Spleen (tissue), 11 donors: ENCODE results near the gene TNFRSF13B. TPM values are rescaled to one million over a fixed set of nuclear protein-coding genes. Genes with fewer than 3 reads are reported as not detected.
"Not testable (repeated sequence)": the region's sequence is repeated elsewhere in the genome, so short reads cannot be mapped to it uniquely, and the experiment has no call there.

Experiments
- DNase-seq: peaks from one replicate; pipeline ENCODE4 v3.0.0-alpha.2; 2020
- H3K27ac ChIP-seq, 8 donors: fragments of 200-600 bp; sonication (generic) in 7 of 8; 1 replicate in 4 of 8; 2 replicates in 4 of 8; pipeline versions ENCODE4 v1.5.0 to v1.8.0; 2016 to 2021; ENCODE audit warnings: inconsistent platforms in 4 of 8, mild to moderate bottlenecking in 4 of 8, moderate library complexity in 1 of 8
- H3K27me3 ChIP-seq, 7 donors: fragments of 200-600 bp; sonication (generic) in 6 of 7; replicated peaks in 1 of 7; 1 replicate in 4 of 7; 2 replicates in 3 of 7; pipeline versions ENCODE4 v1.5.0 to v1.8.0; 2016 to 2021; ENCODE audit warnings: inconsistent platforms in 3 of 7, mild to moderate bottlenecking in 1 of 7
- H3K36me3 ChIP-seq, 6 donors: fragments of 200-600 bp; sonication (generic) in 5 of 6; 1 replicate in 4 of 6; 2 replicates in 2 of 6; pipeline versions ENCODE4 v1.5.0 to v1.8.0; 2016 to 2021; ENCODE audit warnings: inconsistent platforms in 2 of 6
- H3K4me1 ChIP-seq, 6 donors: fragments of 200-600 bp; sonication (generic) in 5 of 6; 1 replicate in 3 of 6; 2 replicates in 3 of 6; pipeline versions ENCODE4 v1.5.0 to v1.8.0; 2016 to 2021; ENCODE audit warnings: inconsistent platforms in 3 of 6
- H3K4me3 ChIP-seq, 8 donors: fragments of 200-600 bp; sonication (generic) in 7 of 8; 1 replicate in 4 of 8; 2 replicates in 4 of 8; pipeline versions ENCODE4 v1.5.0 to v1.8.0; 2016 to 2021; ENCODE audit warnings: inconsistent platforms in 4 of 8, mild to moderate bottlenecking in 4 of 8, moderate library complexity in 2 of 8
- H3K9me3 ChIP-seq, 8 donors: fragments of 200-600 bp; sonication (generic) in 7 of 8; 1 replicate in 4 of 8; 2 replicates in 4 of 8; pipeline versions ENCODE4 v1.5.0 to v1.8.0; 2016 to 2021; ENCODE audit warnings: inconsistent platforms in 4 of 8
- CTCF ChIP-seq, 11 experiments: fragments of 200-600 bp in 7 of 11; fragments of 450-650 bp in 4 of 11; sonication (generic) in 4 of 11; IDR thresholded peaks in 8 of 11; conservative IDR thresholded peaks in 3 of 11; 1 replicate in 7 of 11; 2 replicates in 4 of 11; pipeline versions ENCODE4 v1.4.0 to v1.8.0; 2016 to 2021; ENCODE audit warnings: antibody characterized with exemption in 11 of 11, inconsistent platforms in 4 of 11, mild to moderate bottlenecking in 1 of 11
- POLR2A ChIP-seq, 3 donors: fragments of 450-650 bp; IDR thresholded peaks; one replicate each; pipeline ENCODE4 v1.5.1; 2017; ENCODE audit warnings: antibody characterized with exemption in 3 of 3, mild to moderate bottlenecking in 1 of 3
- POLR2AphosphoS5 ChIP-seq, 3 donors: sonication (generic); formaldehyde crosslinking; IDR thresholded peaks; one replicate each; pipeline ENCODE4 v1.5.1; 2017; ENCODE audit warnings: antibody characterized with exemption in 3 of 3
- WGBS, 5 donors: extraction: QIAGEN DNeasy Blood & Tissue Kit in 3 of 5; methylation state at CpG; one replicate each; pipeline versions ENCODE4 v1.1.5 to v1.1.7; 2013 to 2018; 5-methylcytosine and 5-hydroxymethylcytosine counted together
- intact Hi-C: fragments of 100-400 bp; cut with DNase I; formaldehyde crosslinking; loops from one replicate; pipeline ENCODE4 v1.15.0; 2023; ENCODE audit warnings: low total_unique reads
- polyA plus RNA-seq, 3 donors: library from polyadenylated mRNA; stranded (reverse); fragments of 200-250 nt; gene quantifications; one replicate each; pipeline ENCODE4 v1.2.1, GENCODE V29; 2013
- total RNA-seq, 7 donors: library from RNA; depleted of rRNA in 3 of 7; stranded (reverse); fragments of >200 nt in 3 of 7; fragmentation: NEBNext Ultra II Directional in 4 of 7; extraction: Animal tissue kit (Norgen Biotek cat#: 25700) in 4 of 7; gene quantifications; one replicate each; pipeline versions ENCODE4 v1.1.0 to v1.2.1, GENCODE V29; 2016 to 2021
- donor health status: healthy with polysubstance abuse.
- donor health status: DM: no; HTN: no; CAD: no; lungs with moderate emphysema.
- donor health status: DM: no; HTN: no; CAD: no.
- donor health status: Bipolar disorder and iron deficiency.
- donor health status: healthy.
- donor health status: DM: no; HTN: no; CAD: no.
- donor health status: DM: yes; HTN: yes; CAD: no.

The TNFRSF13B gene
- total and polyA plus RNA-seq, 10 donors, result 25.1 to 142 (median 49.5) TPM

GRCh38 chr17:16900288-16900882, 71.5 kb downstream of the TNFRSF13B start:
- intact Hi-C loops, result no loop called here
- DNase-seq, result peak; percentile 13
- no peak for TF ChIP-seq POLR2AphosphoS5 (IDR thresholded peaks at IDR 0.05)
- no peak for TF ChIP-seq CTCF (IDR thresholded peaks at IDR 0.05 in 8 of 11, conservative IDR thresholded peaks at IDR 0.05 in 3 of 11)
- TF ChIP-seq POLR2A (IDR thresholded peaks at IDR 0.05), result no peak
- Histone ChIP-seq H3K4me1 (no peaks in the 10 kb centered on the region), H3K4me3 (no peak overlapping the region), H3K27ac (no peak overlapping the region), H3K27me3 (peaks cover 0 to 32% (median 0%) of the 10 kb centered on the region in 7 donors), H3K36me3 (no peaks in the 10 kb centered on the region), H3K9me3 (no peaks in the 10 kb centered on the region)
- WGBS, 5 donors, result 82 to 98% (median 86%) methylated on average over 2 of the region's 2 CpGs

- H3K27ac ChIP-seq, H3K4me1 ChIP-seq, intact Hi-C loops, H3K36me3 ChIP-seq, H3K9me3 ChIP-seq, H3K4me3 ChIP-seq: not testable (repeated sequence)
- DNase-seq, result peak; percentile 47
- H3K27me3 ChIP-seq, result peaks cover 0 to 19% (median 0%) of the 10 kb centered on the region in 7 donors
- 74 to 84% (median 79%) methylated on average over 10 of the region's 10 CpGs for WGBS, 5 donors
Observed at GRCh38 chr17:16897211-16897896, 74.6 kb downstream of the TNFRSF13B start.

GRCh38 chr17:16896235-16896634, 75.7 kb downstream of the TNFRSF13B start:
- H3K9me3 ChIP-seq, H3K27ac ChIP-seq, H3K4me1 ChIP-seq, H3K4me3 ChIP-seq, H3K36me3 ChIP-seq, intact Hi-C loops: not testable (repeated sequence)
- H3K27me3 ChIP-seq, result peaks cover 0 to 12% (median 0%) of the 10 kb centered on the region in 7 donors
- DNase-seq, result peak; percentile 17
- 90 to 93% (median 90%) methylated on average over 8 of the region's 8 CpGs for WGBS, 5 donors

- DNase-seq, result peak; percentile 38
Observed at GRCh38 chr17:16893527-16893926, 78.4 kb downstream of the TNFRSF13B start.

GRCh38 chr17:16892876-16893454, 79.0 kb downstream of the TNFRSF13B start:
- intact Hi-C loops, H3K4me1 ChIP-seq: not testable (repeated sequence)

More at GRCh38 chr17:16893527-16893926, 78.4 kb downstream of the TNFRSF13B start:
- H3K27me3 ChIP-seq, H3K27ac ChIP-seq, H3K4me3 ChIP-seq, H3K4me1 ChIP-seq, H3K9me3 ChIP-seq, intact Hi-C loops, H3K36me3 ChIP-seq: not testable (repeated sequence)
- 82 to 91% (median 91%) methylated on average over 16 to 19 of the region's 19 CpGs for WGBS, 5 donors

GRCh38 chr17:16889088-16889465, 82.8 kb downstream of the TNFRSF13B start:
- no peaks in the 10 kb centered on the region for H3K4me1 ChIP-seq
- 86 to 93% (median 90%) methylated on average over 5 of the region's 5 CpGs for WGBS, 5 donors

More at GRCh38 chr17:16892876-16893454, 79.0 kb downstream of the TNFRSF13B start:
- H3K36me3 ChIP-seq, H3K27me3 ChIP-seq, H3K27ac ChIP-seq, H3K4me3 ChIP-seq, H3K9me3 ChIP-seq: not testable (repeated sequence)
- WGBS, 5 donors, result 84 to 92% (median 90%) methylated on average over 14 to 20 of the region's 20 CpGs
- DNase-seq, result peak; percentile 40

More at GRCh38 chr17:16889088-16889465, 82.8 kb downstream of the TNFRSF13B start:
- Histone ChIP-seq H3K27me3 (no peaks in the 10 kb centered on the region), H3K9me3 (no peaks in the 10 kb centered on the region), H3K36me3 (no peaks in the 10 kb centered on the region), H3K27ac (no peak overlapping the region), H3K4me3 (no peak overlapping the region)
- TF ChIP-seq CTCF (IDR thresholded peaks at IDR 0.05 in 8 of 11, conservative IDR thresholded peaks at IDR 0.05 in 3 of 11) (no peak), POLR2A (IDR thresholded peaks at IDR 0.05) (no peak), POLR2AphosphoS5 (IDR thresholded peaks at IDR 0.05) (no peak)
- intact Hi-C loops, result no loop called here
- DNase-seq, result peak; percentile 35
